PC-3 (cell line): ENCODE measurements around the gene HECW1. TPM values are rescaled to one million over a fixed set of nuclear protein-coding genes. Genes with fewer than 3 reads are reported as not detected.

Source experiments
- ATAC-seq: fragments of 200-7000 bp; cut with Tn5 transposase; 2 replicates; pipeline ENCODE4 v1.9.1; 2020; ENCODE audit warnings: mild to moderate bottlenecking, moderate library complexity
- BruUV-seq: library from RNA; stranded (reverse); fragments of 400-500 nt; replicated peaks from 2 replicates; lab custom pipeline; 2021; lab: Mats Ljungman, UMichigan
- CTCF ChIA-PET: fragments of 300-600 bp; sonication (Branson Sonifier 250); formaldehyde crosslinking; loops from one replicate; lab custom pipeline; 2022; ENCODE audit warnings: antibody characterized with exemption; lab: Charles Lee
- POLR2A ChIA-PET: fragments of 300-600 bp; sonication (Branson Sonifier 250); formaldehyde crosslinking; loops from one replicate; lab custom pipeline; 2022; ENCODE audit warnings: antibody characterized with exemption; ENCODE audit not compliant: unreplicated experiment; lab: Charles Lee
- DNase-seq: peaks from one replicate; pipeline ENCODE4 v3.0.0-alpha.2; 2015
- H2AFZ ChIP-seq: fragments of 300-600 bp; sonication (generic); 2 replicates; pipeline ENCODE4 v1.6.0; 2016; ENCODE audit warnings: antibody characterized with exemption, low read length
- H3F3A ChIP-seq: fragments of 300-600 bp; sonication (generic); one replicate; pipeline ENCODE4 v1.6.0; 2017; ENCODE audit warnings: antibody characterized with exemption, low read length, control low read depth, mild to moderate bottlenecking; ENCODE audit not compliant: unreplicated experiment
- H3K27ac ChIP-seq: fragments of 300-600 bp; sonication (generic); 2 replicates; pipeline ENCODE4 v1.5.1; 2016; ENCODE audit warnings: mild to moderate bottlenecking, low read length
- H3K27me3 ChIP-seq: fragments of 300-600 bp; sonication (generic); 2 replicates; pipeline ENCODE4 v1.6.1; 2016; ENCODE audit warnings: low read length, mixed read lengths
- H3K36me3 ChIP-seq: fragments of 300-600 bp; sonication (generic); 2 replicates; pipeline ENCODE4 v1.6.1; 2016; ENCODE audit warnings: low read depth, mixed run types, low read length, mixed read lengths
- H3K4me1 ChIP-seq: fragments of 300-600 bp; sonication (generic); 2 replicates; pipeline ENCODE4 v1.5.1; 2016; ENCODE audit warnings: low read length; ENCODE audit not compliant: insufficient read depth
- H3K4me2 ChIP-seq: fragments of 300-600 bp; sonication (generic); 2 replicates; pipeline ENCODE4 v1.6.0; 2016; ENCODE audit warnings: low read length
- H3K4me3 ChIP-seq: fragments of 300-600 bp; sonication (generic); 2 replicates; pipeline ENCODE4 v1.5.1; 2016; ENCODE audit warnings: mild to moderate bottlenecking, low read length, mixed read lengths
- H3K79me2 ChIP-seq: fragments of 300-600 bp; sonication (generic); 2 replicates; pipeline ENCODE4 v1.6.1; 2017; ENCODE audit warnings: low read length, mixed read lengths
- H3K9ac ChIP-seq: fragments of 300-600 bp; sonication (generic); 2 replicates; pipeline ENCODE4 v1.6.0; 2016; ENCODE audit warnings: mild to moderate bottlenecking, low read length
- H3K9me2 ChIP-seq: fragments of 300-600 bp; sonication (generic); replicated peaks from 2 replicates; pipeline ENCODE4 v1.6.1; 2016; ENCODE audit warnings: mixed run types, low read length, mixed read lengths
- H3K9me3 ChIP-seq: fragments of 300-600 bp; sonication (generic); 2 replicates; pipeline ENCODE4 v1.6.1; 2016; ENCODE audit warnings: low read length, mixed read lengths
- H4K20me1 ChIP-seq: fragments of 300-600 bp; sonication (generic); 2 replicates; pipeline ENCODE4 v1.6.1; 2016; ENCODE audit warnings: low read length, mixed read lengths
- CTCF ChIP-seq: fragments of 300-600 bp; sonication (generic); conservative IDR thresholded peaks from 2 replicates; pipeline ENCODE4 v1.5.1; 2017; ENCODE audit warnings: antibody characterized with exemption, low read depth, mild to moderate bottlenecking, low read length
- EZH2 ChIP-seq: fragments of 300-600 bp; sonication (generic); IDR thresholded peaks from one replicate; pipeline ENCODE4 v1.6.1; 2017; ENCODE audit warnings: antibody characterized with exemption, mild to moderate bottlenecking, low read length; ENCODE audit not compliant: unreplicated experiment
- EZH2phosphoT487 ChIP-seq: fragments of 300-600 bp; sonication (generic); IDR thresholded peaks from 2 replicates; pipeline ENCODE4 v1.6.1; 2018; ENCODE audit warnings: mild to moderate bottlenecking, antibody characterized with exemption, low read length, borderline replicate concordance
- intact Hi-C: fragments of 100-400 bp; cut with micrococcal nuclease; formaldehyde crosslinking; loops from 2 replicates; pipeline ENCODE4 v1.9.0; 2023
- total RNA-seq: library from RNA; depleted of rRNA; stranded (reverse); fragments of >200 nt; gene quantifications from 2 replicates; pipeline ENCODE4 v1.2.3, GENCODE V29; 2014

The HECW1 gene
- total RNA-seq, 1 experiment from 2014 or later: 3.0 TPM

GRCh38 chr7:43405948-43406347 lies 293.5 kb downstream of the HECW1 start:
- H3K79me2 ChIP-seq: no peaks in the 10 kb centered on the region
- intact Hi-C loops: no loop called here
- no peak for ATAC-seq
- no peak overlapping the region for H2AFZ ChIP-seq
- H3K9me3 ChIP-seq: no peaks in the 10 kb centered on the region
- DNase-seq: no peak
- ChIA-PET POLR2A (no interaction called here), CTCF (no interaction called here)
- no peaks in the 10 kb centered on the region for H4K20me1 ChIP-seq
- H3F3A ChIP-seq: no peaks in the 10 kb centered on the region
- TF ChIP-seq CTCF: no peak
- TF ChIP-seq EZH2phosphoT487: no peak
- no peak for TF ChIP-seq EZH2
- no TSS peak for BruUV-seq
- H3K4me1 ChIP-seq: no peaks in the 10 kb centered on the region
- H3K9ac ChIP-seq: no peak overlapping the region
- no peaks in the 10 kb centered on the region for H3K36me3 ChIP-seq
- no peaks in the 10 kb centered on the region for H3K9me2 ChIP-seq
- H3K27me3 ChIP-seq: no peaks in the 10 kb centered on the region
- H3K27ac ChIP-seq: no peak overlapping the region
- H3K4me3 ChIP-seq: no peak overlapping the region
- no peak overlapping the region for H3K4me2 ChIP-seq

GRCh38 chr7:43406961-43407360 lies 294.5 kb downstream of the HECW1 start:
- no peak overlapping the region for H3K27ac ChIP-seq
- no peaks in the 10 kb centered on the region for H3K36me3 ChIP-seq
- H3K9me3 ChIP-seq: no peaks in the 10 kb centered on the region
- ChIA-PET POLR2A (no interaction called here), CTCF (no interaction called here)
- H3K4me1 ChIP-seq: no peaks in the 10 kb centered on the region
- H3K4me3 ChIP-seq: no peak overlapping the region
- intact Hi-C loops: no loop called here
- no peak overlapping the region for H3K9ac ChIP-seq
- DNase-seq (no peak), ATAC-seq (no peak)
- no peaks in the 10 kb centered on the region for H3K27me3 ChIP-seq
- TF ChIP-seq EZH2: no peak
- no peak for TF ChIP-seq CTCF
- no peak for TF ChIP-seq EZH2phosphoT487
- no peak overlapping the region for H2AFZ ChIP-seq
- no peaks in the 10 kb centered on the region for H3K79me2 ChIP-seq
- BruUV-seq: no TSS peak
- no peaks in the 10 kb centered on the region for H3F3A ChIP-seq
- H3K9me2 ChIP-seq: no peaks in the 10 kb centered on the region
- no peak overlapping the region for H3K4me2 ChIP-seq
- no peaks in the 10 kb centered on the region for H4K20me1 ChIP-seq

- H3K9me2 ChIP-seq: no peaks in the 10 kb centered on the region
- H3F3A ChIP-seq: no peaks in the 10 kb centered on the region
- no peak overlapping the region for H2AFZ ChIP-seq
- H3K36me3 ChIP-seq: no peaks in the 10 kb centered on the region
- no peaks in the 10 kb centered on the region for H3K4me1 ChIP-seq
- BruUV-seq: no TSS peak
- no peak for DNase-seq
- CTCF ChIA-PET: no interaction called here
- no peaks in the 10 kb centered on the region for H3K79me2 ChIP-seq
- H3K27me3 ChIP-seq: no peaks in the 10 kb centered on the region
- H3K9ac ChIP-seq: no peak overlapping the region
- no peak overlapping the region for H3K4me3 ChIP-seq
- POLR2A ChIA-PET: no interaction called here
- TF ChIP-seq CTCF (no peak), EZH2phosphoT487 (no peak), EZH2 (no peak)
- ATAC-seq: no peak
- no peak overlapping the region for H3K4me2 ChIP-seq
- intact Hi-C loops: no loop called here
- H3K9me3 ChIP-seq: no peaks in the 10 kb centered on the region
- no peaks in the 10 kb centered on the region for H4K20me1 ChIP-seq
- no peak overlapping the region for H3K27ac ChIP-seq
Measured at GRCh38 chr7:43408981-43409380, 296.5 kb downstream of the HECW1 start.
